Stimulated activated CD8-positive, alpha-beta memory T cell treated with anti-CD3 and anti-CD28 coated beads, Interleukin-15, amount 100 ng/mL, for 4 hours (primary cell): ENCODE measurements around the gene RPL31.
A peak's percentile ranks its signal among the peaks of the same experiment; 100 is the strongest.

ENCODE experiments used
- DNase-seq, 2 donors: peaks; one replicate each; pipeline ENCODE4 v3.0.0-alpha.2; 2020; ENCODE audit warnings: low read depth in 2 of 2

RPL31 gene

GRCh38 chr2:100975521-100975785, 26.6 kb upstream of the RPL31 start:
- no peak for DNase-seq

- no peak for DNase-seq
Observed at GRCh38 chr2:100976061-100976460, 26.0 kb upstream of the RPL31 start.

GRCh38 chr2:100976645-100977391, 25.3 kb upstream of the RPL31 start:
- DNase-seq, result no peak

GRCh38 chr2:100977511-100977910, 24.6 kb upstream of the RPL31 start:
- no peak for DNase-seq

- DNase-seq, result no peak
Observed at GRCh38 chr2:100978582-100979191, 23.4 kb upstream of the RPL31 start.

- no peak for DNase-seq
Observed at GRCh38 chr2:100980046-100980445, 22.0 kb upstream of the RPL31 start.

- no peak for DNase-seq
Observed at GRCh38 chr2:100981011-100981410, 21.1 kb upstream of the RPL31 start.

GRCh38 chr2:100982431-100982861, 19.6 kb upstream of the RPL31 start:
- DNase-seq, result no peak

- no peak for DNase-seq
Observed at GRCh38 chr2:100983201-100983600, 18.9 kb upstream of the RPL31 start.

GRCh38 chr2:100983684-100984310, 18.3 kb upstream of the RPL31 start:
- DNase-seq, result no peak

GRCh38 chr2:100984892-100985307, 17.2 kb upstream of the RPL31 start:
- peak; percentile 40 to 50 for DNase-seq

- DNase-seq, result no peak
Observed at GRCh38 chr2:100986157-100986556, 15.9 kb upstream of the RPL31 start.

GRCh38 chr2:100987536-100987935, 14.6 kb upstream of the RPL31 start:
- DNase-seq, result no peak

GRCh38 chr2:100987974-100988373, 14.1 kb upstream of the RPL31 start:
- DNase-seq, result no peak

GRCh38 chr2:100988630-100989417, 13.3 kb upstream of the RPL31 start:
- no peak for DNase-seq

- DNase-seq, result no peak
Observed at GRCh38 chr2:100989666-100990065, 12.4 kb upstream of the RPL31 start.

GRCh38 chr2:100990166-100990565, 11.9 kb upstream of the RPL31 start:
- no peak for DNase-seq

- DNase-seq, result no peak
Observed at GRCh38 chr2:100990650-100991403, 11.3 kb upstream of the RPL31 start.

- no peak for DNase-seq
Observed at GRCh38 chr2:100991404-100991773, 10.7 kb upstream of the RPL31 start.

- no peak for DNase-seq
Observed at GRCh38 chr2:100992262-100992661, 9.8 kb upstream of the RPL31 start.

GRCh38 chr2:100993294-100993693, 8.8 kb upstream of the RPL31 start:
- no peak for DNase-seq
